Measurements from ENCODE around the gene USHBP1.

DNA sequence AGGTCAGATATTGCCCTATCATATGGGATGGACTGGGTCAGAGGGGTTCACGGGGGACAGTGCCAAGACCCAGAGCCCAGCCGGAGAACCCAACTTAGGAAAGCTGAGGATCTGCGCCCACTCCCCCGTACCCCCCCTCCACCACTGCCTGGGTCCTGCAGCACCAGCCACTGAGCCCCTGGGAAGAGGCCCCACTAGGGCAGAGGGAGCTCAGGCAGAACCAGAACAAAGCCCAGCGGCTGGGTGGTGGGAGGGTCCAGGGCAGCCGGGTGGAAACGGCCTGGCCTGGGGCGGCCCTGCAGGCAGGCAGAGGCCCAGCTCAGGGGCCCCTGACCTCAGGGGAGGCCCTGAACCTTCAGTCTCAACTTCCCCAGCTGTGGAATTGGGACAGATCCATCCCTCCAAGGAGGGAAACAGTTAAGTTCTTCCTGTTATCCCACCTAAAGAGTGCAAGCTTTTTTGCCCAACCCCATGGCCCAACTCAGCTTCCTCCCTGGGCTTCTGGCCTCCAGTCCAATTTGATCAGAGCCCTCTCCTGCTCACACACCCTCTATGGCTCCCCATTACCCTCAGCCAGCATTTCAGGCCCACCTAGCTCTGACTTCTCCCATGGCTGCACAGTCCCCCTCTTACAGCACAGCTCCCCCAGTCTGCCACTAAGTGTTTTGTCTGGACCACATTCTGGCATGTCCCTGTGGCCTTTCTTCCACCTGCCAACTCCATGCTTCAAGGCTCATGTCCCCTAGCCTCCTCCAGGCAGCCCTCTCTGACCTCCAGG, 21.9 kb downstream of the USHBP1 start:
- TF ChIP-seq, protein P1, sequence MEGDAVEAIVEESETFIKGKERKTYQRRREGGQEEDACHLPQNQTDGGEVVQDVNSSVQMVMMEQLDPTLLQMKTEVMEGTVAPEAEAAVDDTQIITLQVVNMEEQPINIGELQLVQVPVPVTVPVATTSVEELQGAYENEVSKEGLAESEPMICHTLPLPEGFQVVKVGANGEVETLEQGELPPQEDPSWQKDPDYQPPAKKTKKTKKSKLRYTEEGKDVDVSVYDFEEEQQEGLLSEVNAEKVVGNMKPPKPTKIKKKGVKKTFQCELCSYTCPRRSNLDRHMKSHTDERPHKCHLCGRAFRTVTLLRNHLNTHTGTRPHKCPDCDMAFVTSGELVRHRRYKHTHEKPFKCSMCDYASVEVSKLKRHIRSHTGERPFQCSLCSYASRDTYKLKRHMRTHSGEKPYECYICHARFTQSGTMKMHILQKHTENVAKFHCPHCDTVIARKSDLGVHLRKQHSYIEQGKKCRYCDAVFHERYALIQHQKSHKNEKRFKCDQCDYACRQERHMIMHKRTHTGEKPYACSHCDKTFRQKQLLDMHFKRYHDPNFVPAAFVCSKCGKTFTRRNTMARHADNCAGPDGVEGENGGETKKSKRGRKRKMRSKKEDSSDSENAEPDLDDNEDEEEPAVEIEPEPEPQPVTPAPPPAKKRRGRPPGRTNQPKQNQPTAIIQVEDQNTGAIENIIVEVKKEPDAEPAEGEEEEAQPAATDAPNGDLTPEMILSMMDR (CRISPR knock-in tag; IDR thresholded peaks at IDR 0.05): no peak
- TF ChIP-seq ZNF468 (CRISPR knock-in tag; IDR thresholded peaks at IDR 0.05): no peak
- no peak for TF ChIP-seq CC2D1A (CRISPR knock-in tag; IDR thresholded peaks at IDR 0.05)
- TF ChIP-seq KLF13 (CRISPR knock-in tag; IDR thresholded peaks at IDR 0.05): no peak
- TF ChIP-seq, protein P2, sequence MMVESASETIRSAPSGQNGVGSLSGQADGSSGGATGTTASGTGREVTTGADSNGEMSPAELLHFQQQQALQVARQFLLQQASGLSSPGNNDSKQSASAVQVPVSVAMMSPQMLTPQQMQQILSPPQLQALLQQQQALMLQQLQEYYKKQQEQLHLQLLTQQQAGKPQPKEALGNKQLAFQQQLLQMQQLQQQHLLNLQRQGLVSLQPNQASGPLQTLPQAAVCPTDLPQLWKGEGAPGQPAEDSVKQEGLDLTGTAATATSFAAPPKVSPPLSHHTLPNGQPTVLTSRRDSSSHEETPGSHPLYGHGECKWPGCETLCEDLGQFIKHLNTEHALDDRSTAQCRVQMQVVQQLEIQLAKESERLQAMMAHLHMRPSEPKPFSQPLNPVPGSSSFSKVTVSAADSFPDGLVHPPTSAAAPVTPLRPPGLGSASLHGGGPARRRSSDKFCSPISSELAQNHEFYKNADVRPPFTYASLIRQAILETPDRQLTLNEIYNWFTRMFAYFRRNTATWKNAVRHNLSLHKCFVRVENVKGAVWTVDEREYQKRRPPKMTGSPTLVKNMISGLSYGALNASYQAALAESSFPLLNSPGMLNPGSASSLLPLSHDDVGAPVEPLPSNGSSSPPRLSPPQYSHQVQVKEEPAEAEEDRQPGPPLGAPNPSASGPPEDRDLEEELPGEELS (CRISPR knock-in tag; IDR thresholded peaks at IDR 0.05): no peak
- TF ChIP-seq, protein P3, sequence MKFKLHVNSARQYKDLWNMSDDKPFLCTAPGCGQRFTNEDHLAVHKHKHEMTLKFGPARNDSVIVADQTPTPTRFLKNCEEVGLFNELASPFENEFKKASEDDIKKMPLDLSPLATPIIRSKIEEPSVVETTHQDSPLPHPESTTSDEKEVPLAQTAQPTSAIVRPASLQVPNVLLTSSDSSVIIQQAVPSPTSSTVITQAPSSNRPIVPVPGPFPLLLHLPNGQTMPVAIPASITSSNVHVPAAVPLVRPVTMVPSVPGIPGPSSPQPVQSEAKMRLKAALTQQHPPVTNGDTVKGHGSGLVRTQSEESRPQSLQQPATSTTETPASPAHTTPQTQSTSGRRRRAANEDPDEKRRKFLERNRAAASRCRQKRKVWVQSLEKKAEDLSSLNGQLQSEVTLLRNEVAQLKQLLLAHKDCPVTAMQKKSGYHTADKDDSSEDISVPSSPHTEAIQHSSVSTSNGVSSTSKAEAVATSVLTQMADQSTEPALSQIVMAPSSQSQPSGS (CRISPR knock-in tag; IDR thresholded peaks at IDR 0.05): no peak
- TF ChIP-seq, protein P4, sequence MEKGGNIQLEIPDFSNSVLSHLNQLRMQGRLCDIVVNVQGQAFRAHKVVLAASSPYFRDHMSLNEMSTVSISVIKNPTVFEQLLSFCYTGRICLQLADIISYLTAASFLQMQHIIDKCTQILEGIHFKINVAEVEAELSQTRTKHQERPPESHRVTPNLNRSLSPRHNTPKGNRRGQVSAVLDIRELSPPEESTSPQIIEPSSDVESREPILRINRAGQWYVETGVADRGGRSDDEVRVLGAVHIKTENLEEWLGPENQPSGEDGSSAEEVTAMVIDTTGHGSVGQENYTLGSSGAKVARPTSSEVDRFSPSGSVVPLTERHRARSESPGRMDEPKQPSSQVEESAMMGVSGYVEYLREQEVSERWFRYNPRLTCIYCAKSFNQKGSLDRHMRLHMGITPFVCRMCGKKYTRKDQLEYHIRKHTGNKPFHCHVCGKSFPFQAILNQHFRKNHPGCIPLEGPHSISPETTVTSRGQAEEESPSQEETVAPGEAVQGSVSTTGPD (CRISPR knock-in tag; IDR thresholded peaks at IDR 0.05): no peak
- TF ChIP-seq, protein P5, sequence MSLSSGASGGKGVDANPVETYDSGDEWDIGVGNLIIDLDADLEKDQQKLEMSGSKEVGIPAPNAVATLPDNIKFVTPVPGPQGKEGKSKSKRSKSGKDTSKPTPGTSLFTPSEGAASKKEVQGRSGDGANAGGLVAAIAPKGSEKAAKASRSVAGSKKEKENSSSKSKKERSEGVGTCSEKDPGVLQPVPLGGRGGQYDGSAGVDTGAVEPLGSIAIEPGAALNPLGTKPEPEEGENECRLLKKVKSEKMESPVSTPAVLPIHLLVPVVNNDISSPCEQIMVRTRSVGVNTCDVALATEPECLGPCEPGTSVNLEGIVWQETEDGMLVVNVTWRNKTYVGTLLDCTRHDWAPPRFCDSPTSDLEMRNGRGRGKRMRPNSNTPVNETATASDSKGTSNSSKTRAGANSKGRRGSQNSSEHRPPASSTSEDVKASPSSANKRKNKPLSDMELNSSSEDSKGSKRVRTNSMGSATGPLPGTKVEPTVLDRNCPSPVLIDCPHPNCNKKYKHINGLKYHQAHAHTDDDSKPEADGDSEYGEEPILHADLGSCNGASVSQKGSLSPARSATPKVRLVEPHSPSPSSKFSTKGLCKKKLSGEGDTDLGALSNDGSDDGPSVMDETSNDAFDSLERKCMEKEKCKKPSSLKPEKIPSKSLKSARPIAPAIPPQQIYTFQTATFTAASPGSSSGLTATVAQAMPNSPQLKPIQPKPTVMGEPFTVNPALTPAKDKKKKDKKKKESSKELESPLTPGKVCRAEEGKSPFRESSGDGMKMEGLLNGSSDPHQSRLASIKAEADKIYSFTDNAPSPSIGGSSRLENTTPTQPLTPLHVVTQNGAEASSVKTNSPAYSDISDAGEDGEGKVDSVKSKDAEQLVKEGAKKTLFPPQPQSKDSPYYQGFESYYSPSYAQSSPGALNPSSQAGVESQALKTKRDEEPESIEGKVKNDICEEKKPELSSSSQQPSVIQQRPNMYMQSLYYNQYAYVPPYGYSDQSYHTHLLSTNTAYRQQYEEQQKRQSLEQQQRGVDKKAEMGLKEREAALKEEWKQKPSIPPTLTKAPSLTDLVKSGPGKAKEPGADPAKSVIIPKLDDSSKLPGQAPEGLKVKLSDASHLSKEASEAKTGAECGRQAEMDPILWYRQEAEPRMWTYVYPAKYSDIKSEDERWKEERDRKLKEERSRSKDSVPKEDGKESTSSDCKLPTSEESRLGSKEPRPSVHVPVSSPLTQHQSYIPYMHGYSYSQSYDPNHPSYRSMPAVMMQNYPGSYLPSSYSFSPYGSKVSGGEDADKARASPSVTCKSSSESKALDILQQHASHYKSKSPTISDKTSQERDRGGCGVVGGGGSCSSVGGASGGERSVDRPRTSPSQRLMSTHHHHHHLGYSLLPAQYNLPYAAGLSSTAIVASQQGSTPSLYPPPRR (CRISPR knock-in tag; IDR thresholded peaks at IDR 0.05; ENCODE audit: borderline replicate concordance): no peak
- TF ChIP-seq SMAD1 (CRISPR knock-in tag; IDR thresholded peaks at IDR 0.05; ENCODE audit: borderline replicate concordance, low read depth): no peak
- no peak for TF ChIP-seq SKI (IDR thresholded peaks at IDR 0.05; ENCODE audit: partially characterized antibody)

Measured in HepG2 (cell line).